PC-9 (cell line): ENCODE results near the gene RING1. TPM values are rescaled to one million over a fixed set of nuclear protein-coding genes. Genes with fewer than 3 reads are reported as not detected.
A peak's percentile ranks its signal among the peaks of the same experiment; 100 is the strongest.

Experiments used
- BruUV-seq: library from RNA; stranded (reverse); fragments of 400-500 nt; replicated peaks from 2 replicates; lab custom pipeline; 2021; lab: Mats Ljungman, UMichigan
- CTCF ChIA-PET: fragments of 300-600 bp; sonication (Branson Sonifier 250); formaldehyde crosslinking; loops from one replicate; lab custom pipeline; 2022; ENCODE audit warnings: antibody characterized with exemption; lab: Charles Lee
- POLR2A ChIA-PET: fragments of 300-600 bp; sonication (Branson Sonifier 250); formaldehyde crosslinking; loops from one replicate; lab custom pipeline; 2022; ENCODE audit warnings: antibody characterized with exemption; ENCODE audit not compliant: unreplicated experiment; lab: Charles Lee
- DNase-seq, 2 experiments: peaks; one replicate each; pipeline versions ENCODE4 v3.0.0 to v3.0.0-alpha.2; 2015 to 2022; ENCODE audit warnings: mixed read lengths in 1 of 2
- H2AFZ ChIP-seq: fragments of 200-600 bp; sonication (generic); 2 replicates; pipeline ENCODE4 v1.8.1; 2017; ENCODE audit warnings: antibody characterized with exemption
- H3F3A ChIP-seq: fragments of 200-600 bp; sonication (generic); 2 replicates; pipeline ENCODE4 v1.8.1; 2017; ENCODE audit warnings: antibody characterized with exemption, mild to moderate bottlenecking, low read depth; ENCODE audit not compliant: insufficient read depth
- H3K27ac ChIP-seq: fragments of 200-600 bp; sonication (generic); 2 replicates; pipeline ENCODE4 v1.6.1; 2016; ENCODE audit warnings: mixed run types
- H3K27me3 ChIP-seq: fragments of 200-600 bp; sonication (generic); 2 replicates; pipeline ENCODE4 v1.6.1; 2016; ENCODE audit warnings: low read depth, mixed run types; ENCODE audit not compliant: insufficient read depth
- H3K36me3 ChIP-seq: fragments of 200-600 bp; sonication (generic); 2 replicates; pipeline ENCODE4 v1.6.1; 2016; ENCODE audit warnings: low read depth, mixed run types
- H3K4me1 ChIP-seq: fragments of 200-600 bp; sonication (generic); replicated peaks from 2 replicates; pipeline ENCODE4 v1.6.1; 2016; ENCODE audit warnings: mixed run types; ENCODE audit not compliant: insufficient read depth
- H3K4me2 ChIP-seq: fragments of 200-600 bp; sonication (generic); 2 replicates; pipeline ENCODE4 v1.6.1; 2017; ENCODE audit warnings: mixed run types
- H3K4me3 ChIP-seq: fragments of 200-600 bp; sonication (generic); 2 replicates; pipeline ENCODE4 v1.6.1; 2016; ENCODE audit warnings: mixed run types
- H3K79me2 ChIP-seq: fragments of 200-600 bp; sonication (generic); 2 replicates; pipeline ENCODE4 v1.6.1; 2017; ENCODE audit warnings: low read depth, mixed run types
- H3K9me2 ChIP-seq: fragments of 200-600 bp; sonication (generic); 2 replicates; pipeline ENCODE4 v1.8.1; 2017; ENCODE audit warnings: mild to moderate bottlenecking; ENCODE audit not compliant: insufficient read depth
- H3K9me3 ChIP-seq: fragments of 200-600 bp; sonication (generic); 2 replicates; pipeline ENCODE4 v1.8.1; 2016; ENCODE audit warnings: low read depth; ENCODE audit not compliant: insufficient read depth
- H4K20me1 ChIP-seq: fragments of 200-600 bp; sonication (generic); 2 replicates; pipeline ENCODE4 v1.8.1; 2017; ENCODE audit not compliant: insufficient read depth
- CTCF ChIP-seq: fragments of 200-600 bp; sonication (generic); conservative IDR thresholded peaks from 2 replicates; pipeline ENCODE4 v1.6.1; 2017; ENCODE audit warnings: mixed run types, antibody characterized with exemption, mild to moderate bottlenecking, moderate library complexity
- EZH2 ChIP-seq: fragments of 200-600 bp; sonication (generic); IDR thresholded peaks from 2 replicates; pipeline ENCODE4 v1.8.0; 2017; ENCODE audit warnings: antibody characterized with exemption, low read depth
- intact Hi-C: fragments of 100-400 bp; cut with micrococcal nuclease; formaldehyde crosslinking; loops from one replicate; pipeline ENCODE4 v1.10.0; 2022; ENCODE audit not compliant: unreplicated experiment
- total RNA-seq: library from RNA; stranded (reverse); gene quantifications from 2 replicates; pipeline ENCODE4 v1.2.3, GENCODE V29; 2021

RING1 gene
- total RNA-seq, 1 experiment from 2014 or later, result 18.9 TPM

- H2AFZ ChIP-seq, result peak overlapping the region; percentile 76
- no peaks in the 10 kb centered on the region for H3K79me2 ChIP-seq
- peaks cover 28% of the 10 kb centered on the region for H3K4me1 ChIP-seq
- peaks cover 33% of the 10 kb centered on the region for H3F3A ChIP-seq
- peak overlapping the region; percentile 94 for H3K4me2 ChIP-seq
- ChIA-PET POLR2A (no interaction called here), CTCF (interaction anchor here (0.6 to 0.7 kb wide), 5 partner anchors 40 to 1003 kb away, joined by 3 to 11 read pairs (median 3); partner anchors contain the start of genes RING1 and TAP2)
- TF ChIP-seq EZH2 (no peak), CTCF (peak; percentile 90)
- no peaks in the 10 kb centered on the region for H3K9me3 ChIP-seq
- no peak overlapping the region for H3K27ac ChIP-seq
- peak overlapping the region; percentile 69 for H3K4me3 ChIP-seq
- no peaks in the 10 kb centered on the region for H4K20me1 ChIP-seq
- DNase-seq, result peak; percentile 52 to 83
- intact Hi-C loops, result loop anchor here (1.0 to 5.0 kb wide), 5 partner anchors 47 to 363 kb away; partner anchors contain the start of genes RXRB and SLC39A7
- peaks cover 12% of the 10 kb centered on the region; the same call in 1 of the 2 replicates for H3K36me3 ChIP-seq
- H3K9me2 ChIP-seq, result no peaks in the 10 kb centered on the region
- peaks cover 23% of the 10 kb centered on the region for H3K27me3 ChIP-seq
- no TSS peak for BruUV-seq
Measured at GRCh38 chr6:33247977-33248642, 39.8 kb downstream of the RING1 start.

- peak overlapping the region; percentile 94 for H3K4me2 ChIP-seq
- ChIA-PET POLR2A (no interaction called here), CTCF (interaction anchor here (0.6 kb wide), 2 partner anchors 11 to 40 kb away, joined by 4 read pairs; partner anchors contain the start of gene WDR46)
- intact Hi-C loops, result loop anchor here (1.0 to 5.0 kb wide), 5 partner anchors 48 to 363 kb away; partner anchors contain the start of genes RXRB and SLC39A7
- DNase-seq, result no peak
- TSS peak; percentile 62 for BruUV-seq
- peak overlapping the region; percentile 69 for H3K4me3 ChIP-seq
- H3K27me3 ChIP-seq, result peaks cover 18% of the 10 kb centered on the region
- no peaks in the 10 kb centered on the region for H3K9me2 ChIP-seq
- H3K27ac ChIP-seq, result no peak overlapping the region
- TF ChIP-seq CTCF (peak; percentile 57; the same call in 1 of the 2 replicates), EZH2 (no peak)
- H4K20me1 ChIP-seq, result no peaks in the 10 kb centered on the region
- peaks cover 28% of the 10 kb centered on the region for H3K4me1 ChIP-seq
- H3K79me2 ChIP-seq, result no peaks in the 10 kb centered on the region
- H3K36me3 ChIP-seq, result peaks cover 12% of the 10 kb centered on the region; the same call in 1 of the 2 replicates
- no peaks in the 10 kb centered on the region for H3K9me3 ChIP-seq
- peaks cover 34% of the 10 kb centered on the region for H3F3A ChIP-seq
- H2AFZ ChIP-seq, result peak overlapping the region; percentile 71
Measured at GRCh38 chr6:33248643-33248931, 40.3 kb downstream of the RING1 start.

DNA sequence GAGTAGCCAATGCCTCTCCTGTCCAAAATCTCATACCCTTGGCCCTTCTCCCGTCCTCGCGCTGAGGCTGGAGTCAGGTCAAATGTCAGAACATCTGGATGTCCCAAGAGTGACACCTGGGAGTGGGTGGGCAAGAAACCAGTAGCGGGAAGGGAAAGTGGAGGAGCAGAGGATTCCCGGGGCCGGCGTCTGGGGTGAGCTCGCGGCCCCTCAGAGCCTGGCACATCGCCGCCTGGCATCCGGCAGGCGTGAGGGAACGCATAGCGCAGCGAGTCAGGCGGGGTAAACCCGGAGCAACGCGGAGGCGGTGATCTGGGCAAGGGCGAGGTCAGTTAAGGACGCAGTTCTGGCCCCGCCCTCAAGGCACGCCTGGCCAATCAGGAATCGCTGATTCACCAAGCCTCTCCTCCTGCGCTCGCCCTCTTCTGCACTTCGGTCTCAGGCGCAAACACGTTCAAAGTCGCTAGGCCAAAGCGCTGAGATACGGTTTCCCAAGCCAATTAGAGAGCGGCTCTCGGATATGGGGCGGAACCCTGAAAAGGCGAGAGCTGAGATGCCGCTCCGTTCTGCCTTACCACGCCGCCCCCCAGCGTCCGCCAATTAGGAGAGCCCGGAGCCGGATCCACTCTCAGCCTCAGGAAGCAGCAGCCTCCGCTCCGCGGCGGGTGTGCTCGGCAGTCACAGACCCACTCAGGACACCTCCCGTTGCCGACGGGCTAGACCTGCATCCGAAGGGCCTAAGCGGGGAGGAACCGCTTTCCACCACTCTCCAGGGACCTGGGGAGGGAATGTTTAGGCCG is 40.8 kb downstream of the RING1 start:
- CTCF ChIA-PET, result interaction anchor here (0.6 to 0.9 kb wide), 5 partner anchors 11 to 432 kb away, joined by 3 to 10 read pairs (median 4); partner anchors contain the start of genes HLA-DOB and WDR46
- intact Hi-C loops, result loop anchor here (1.0 to 5.0 kb wide), 6 partner anchors 48 to 411 kb away; partner anchors contain the start of genes RXRB, SLC39A7 and TAP2
- H2AFZ ChIP-seq, result peak overlapping the region; percentile 81

More for the DNA sequence above, 40.8 kb downstream of the RING1 start:
- H3K9me2 ChIP-seq, result no peaks in the 10 kb centered on the region
- peaks cover 28% of the 10 kb centered on the region for H3K4me1 ChIP-seq
- peaks cover 16% of the 10 kb centered on the region for H3K27me3 ChIP-seq
- DNase-seq, result peak; percentile 95 to 97
- peak overlapping the region; percentile 94 for H3K4me2 ChIP-seq
- no peaks in the 10 kb centered on the region for H4K20me1 ChIP-seq
- no peak for TF ChIP-seq EZH2
- TF ChIP-seq CTCF, result no peak
- H3K4me3 ChIP-seq, result peak overlapping the region; percentile 69
- POLR2A ChIA-PET, result interaction anchor here (0.6 kb wide), 2 partner anchors 49 to 277 kb away, joined by 4 to 5 read pairs; no protein-coding TSS in a partner anchor
- H3K36me3 ChIP-seq, result peaks cover 12% of the 10 kb centered on the region; the same call in 1 of the 2 replicates
- BruUV-seq, result no TSS peak
- peaks cover 34% of the 10 kb centered on the region for H3F3A ChIP-seq
- H3K27ac ChIP-seq, result peak overlapping the region; percentile 66
- no peaks in the 10 kb centered on the region for H3K79me2 ChIP-seq
- no peaks in the 10 kb centered on the region for H3K9me3 ChIP-seq
